ELF-1 (cell line): ENCODE data around the gene FRMD4A.

ENCODE experiments used
- DNase-seq: peaks from one replicate; pipeline ENCODE4 v3.0.0-alpha.2; 2016; ENCODE audit warnings: low read depth, low spot score

Gene FRMD4A

DNA sequence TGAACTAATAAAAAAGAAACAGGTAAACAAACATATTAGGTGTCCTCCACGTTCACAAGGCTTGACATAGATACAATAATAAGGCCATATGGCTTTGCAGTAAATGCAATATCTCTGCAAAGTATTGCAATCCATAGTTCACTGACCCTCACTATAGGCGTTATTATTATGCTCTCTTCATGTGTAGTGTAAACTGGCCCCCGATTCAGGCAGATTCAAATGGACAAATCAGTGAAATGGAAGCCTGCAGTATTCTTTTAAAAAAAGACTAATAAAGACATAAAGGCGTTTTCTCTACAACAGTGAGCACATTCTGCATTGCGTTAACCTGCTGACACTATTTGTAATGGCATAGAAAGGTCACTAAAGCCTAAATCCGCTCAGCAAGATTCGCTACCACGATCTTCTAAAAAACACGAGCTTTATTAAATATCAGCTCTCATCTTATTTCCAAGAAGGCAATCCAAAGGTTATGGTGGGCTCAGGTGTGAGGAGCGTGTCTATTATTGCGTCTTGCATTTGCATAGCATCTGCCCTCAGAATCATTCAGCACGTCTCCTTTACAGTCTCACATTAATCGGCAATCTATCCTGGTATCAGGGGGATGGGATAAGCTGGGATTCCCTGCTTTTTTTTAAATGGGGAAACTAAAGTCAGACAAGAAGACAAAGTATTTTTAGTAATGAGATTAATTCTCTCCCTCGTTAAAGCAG lies 36.2 kb downstream of the FRMD4A start:
- no peak for DNase-seq

GRCh38 chr10:14293526-14293925 lies 37.2 kb downstream of the FRMD4A start:
- no peak for DNase-seq

GRCh38 chr10:14291296-14291695 lies 39.4 kb downstream of the FRMD4A start:
- DNase-seq: no peak

GRCh38 chr10:14285941-14286560 lies 44.7 kb downstream of the FRMD4A start:
- DNase-seq: no peak

DNA sequence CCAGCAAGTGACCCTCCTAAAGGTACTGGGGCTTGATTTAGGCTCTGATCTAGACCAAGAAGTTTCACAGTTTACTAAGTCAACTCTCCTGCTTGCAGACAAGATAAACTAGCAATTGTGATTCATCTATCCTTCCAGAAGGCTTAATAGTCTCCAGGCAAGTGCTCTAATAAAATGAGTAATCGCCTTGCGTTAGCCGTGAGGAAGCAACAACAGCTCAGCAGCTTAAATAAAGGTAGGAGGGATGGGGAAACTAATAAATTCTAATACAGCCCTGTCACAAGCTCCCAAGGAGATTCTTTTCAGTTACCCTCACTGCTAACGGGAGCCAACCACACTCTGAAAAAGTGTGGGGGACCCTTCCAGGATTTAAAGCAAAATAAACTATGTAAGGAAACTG lies 48.4 kb downstream of the FRMD4A start:
- no peak for DNase-seq

DNA sequence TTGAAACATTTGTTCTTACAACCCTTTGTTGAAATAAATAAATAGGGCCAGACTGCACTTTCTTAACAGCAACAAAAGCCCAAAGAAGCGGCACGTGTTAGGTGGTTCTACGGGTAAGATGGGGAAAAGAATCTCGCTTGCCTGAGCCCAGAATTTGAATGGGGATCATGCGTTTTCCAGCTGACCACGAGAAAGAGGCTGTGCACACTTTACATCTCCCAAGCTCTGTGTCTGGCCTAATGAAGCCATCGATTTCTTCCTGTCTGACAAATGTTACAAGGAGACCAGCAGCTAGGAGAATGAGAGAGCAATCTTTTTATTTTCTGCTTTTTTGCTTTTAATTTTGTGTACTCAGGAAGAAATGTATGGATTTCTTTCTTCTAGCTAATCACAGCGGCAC lies 52.2 kb downstream of the FRMD4A start:
- no peak for DNase-seq

DNA sequence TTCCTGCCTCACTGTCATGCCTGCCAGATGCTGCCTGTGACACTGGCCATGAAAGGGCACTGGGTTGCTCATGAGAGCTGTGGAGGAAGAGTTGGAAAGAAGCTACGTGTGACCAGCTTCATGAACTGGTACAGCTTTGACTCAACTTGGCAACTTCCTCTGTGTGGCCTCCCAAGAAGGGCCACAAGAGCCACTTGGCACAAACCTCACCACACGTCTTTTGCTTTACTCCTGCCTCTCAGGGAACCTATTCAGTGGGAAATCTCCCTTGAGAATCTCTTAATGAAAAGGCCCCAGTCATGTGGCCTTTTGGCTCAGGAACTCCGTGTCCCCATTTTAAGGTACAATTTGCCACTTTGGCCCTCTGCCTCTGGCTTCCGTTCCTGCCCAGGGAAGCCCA lies 54.5 kb downstream of the FRMD4A start:
- no peak for DNase-seq

GRCh38 chr10:14271621-14272020 lies 59.1 kb downstream of the FRMD4A start:
- no peak for DNase-seq

DNA sequence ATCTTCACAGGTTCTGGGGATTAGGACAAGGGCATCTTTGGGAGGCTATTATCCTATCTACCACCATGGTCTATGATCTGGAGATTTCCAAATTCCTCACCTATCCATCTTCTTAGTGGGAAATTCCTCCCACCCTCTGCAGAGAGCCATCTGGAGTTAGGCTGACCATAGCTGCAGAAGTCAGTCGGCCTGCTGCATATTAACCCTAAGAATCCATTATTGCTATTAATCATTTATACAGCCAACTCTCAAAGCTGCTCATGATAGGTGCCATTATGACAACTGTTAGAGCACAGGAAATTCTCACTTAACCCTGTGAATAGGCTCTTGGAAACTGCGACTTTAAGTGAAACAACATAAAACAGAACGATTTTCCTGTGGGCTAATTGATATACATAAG lies 60.4 kb downstream of the FRMD4A start:
- no peak for DNase-seq

DNA sequence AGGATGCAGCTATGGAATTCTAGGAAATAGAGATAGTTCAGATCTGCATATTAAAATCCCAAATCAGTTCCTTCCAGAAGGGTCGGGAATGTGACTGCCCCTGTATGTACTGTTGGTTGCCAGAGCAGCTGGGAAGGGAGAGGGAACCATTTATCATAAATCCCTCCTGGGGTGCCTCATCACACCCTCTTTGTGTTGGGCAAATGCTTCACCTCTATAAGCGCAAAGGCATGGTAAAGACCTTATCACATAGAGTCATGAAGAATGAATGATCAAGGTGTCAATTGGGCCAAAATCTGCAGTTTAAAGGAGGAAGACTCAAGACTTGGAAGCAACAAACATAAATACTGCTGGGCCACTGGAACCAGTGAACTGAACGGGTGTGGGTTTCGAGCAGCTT lies 65.0 kb downstream of the FRMD4A start:
- DNase-seq: no peak

DNA sequence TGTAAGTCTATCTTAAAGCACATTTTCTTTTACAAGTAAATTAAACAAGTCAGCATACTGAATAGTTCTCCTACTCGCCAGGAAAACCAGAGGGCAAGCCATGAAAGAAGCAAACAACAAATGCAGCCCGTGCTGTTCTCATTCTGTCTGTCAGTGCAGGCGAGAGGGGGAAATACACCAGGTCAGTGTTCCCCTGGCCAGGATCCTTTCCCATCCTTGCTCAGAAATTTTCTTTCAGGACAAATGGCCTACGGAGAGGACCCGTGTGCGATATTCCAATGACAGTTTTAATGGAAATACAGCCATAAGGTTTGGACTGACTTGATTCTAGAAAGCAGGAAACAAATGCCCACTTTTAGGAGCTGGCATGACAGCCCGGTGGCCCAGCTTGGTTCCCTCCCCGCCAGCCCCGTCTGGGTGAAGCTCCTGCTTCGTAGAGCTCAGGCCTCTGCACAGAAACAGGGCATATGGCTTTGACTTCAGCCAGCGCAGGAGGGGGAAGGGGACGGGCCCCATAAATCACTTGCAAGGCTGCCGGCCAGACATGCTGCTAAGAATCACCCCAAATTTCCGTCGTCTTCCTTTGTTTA lies 67.8 kb downstream of the FRMD4A start:
- DNase-seq: no peak

DNA sequence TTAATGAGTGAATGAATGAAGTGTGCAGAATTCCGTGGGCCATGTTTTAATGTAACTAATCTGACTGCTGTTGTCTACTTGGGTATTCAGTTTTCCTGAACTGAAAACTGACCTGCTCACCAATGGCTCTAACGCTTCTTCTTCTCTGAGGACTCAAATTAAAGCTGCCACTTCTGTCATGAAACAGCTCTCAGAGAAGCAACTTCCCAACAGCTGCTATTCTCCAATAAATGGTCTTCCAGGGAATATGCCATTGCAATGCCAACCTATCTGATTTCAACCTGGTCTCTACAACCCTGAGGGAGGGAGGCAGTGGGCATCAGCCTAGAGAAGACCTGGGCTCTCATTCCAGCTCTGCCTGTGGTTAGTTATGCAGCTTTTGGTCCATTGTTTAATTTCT lies 69.4 kb downstream of the FRMD4A start:
- no peak for DNase-seq

GRCh38 chr10:14259696-14260566 lies 70.8 kb downstream of the FRMD4A start:
- DNase-seq: no peak

GRCh38 chr10:14254368-14254767 lies 76.4 kb downstream of the FRMD4A start:
- DNase-seq: no peak

DNA sequence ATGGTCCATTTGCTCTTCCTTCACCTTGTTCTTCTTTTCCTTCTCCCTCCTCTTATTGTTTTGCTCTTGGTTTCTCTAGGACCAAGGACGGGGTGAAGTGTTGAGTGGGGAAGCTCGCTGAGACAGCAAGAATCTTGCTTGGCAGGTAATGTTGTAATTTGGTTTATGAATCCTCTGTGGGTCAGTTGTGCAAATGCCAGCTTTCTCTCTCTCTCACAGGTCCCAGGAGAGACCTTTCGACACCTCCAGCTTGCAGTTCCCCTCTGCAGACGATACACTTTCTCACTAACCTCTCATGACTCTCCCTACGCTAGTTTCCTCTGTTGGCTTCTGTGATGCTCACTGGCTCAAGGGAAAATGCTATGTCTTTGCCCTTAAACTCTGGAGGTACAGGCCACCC lies 77.0 kb downstream of the FRMD4A start:
- DNase-seq: no peak

GRCh38 chr10:14253079-14253478 lies 77.6 kb downstream of the FRMD4A start:
- DNase-seq: no peak

GRCh38 chr10:14250496-14251076 lies 80.1 kb downstream of the FRMD4A start:
- no peak for DNase-seq

GRCh38 chr10:14247377-14248116 lies 83.2 kb downstream of the FRMD4A start:
- no peak for DNase-seq

DNA sequence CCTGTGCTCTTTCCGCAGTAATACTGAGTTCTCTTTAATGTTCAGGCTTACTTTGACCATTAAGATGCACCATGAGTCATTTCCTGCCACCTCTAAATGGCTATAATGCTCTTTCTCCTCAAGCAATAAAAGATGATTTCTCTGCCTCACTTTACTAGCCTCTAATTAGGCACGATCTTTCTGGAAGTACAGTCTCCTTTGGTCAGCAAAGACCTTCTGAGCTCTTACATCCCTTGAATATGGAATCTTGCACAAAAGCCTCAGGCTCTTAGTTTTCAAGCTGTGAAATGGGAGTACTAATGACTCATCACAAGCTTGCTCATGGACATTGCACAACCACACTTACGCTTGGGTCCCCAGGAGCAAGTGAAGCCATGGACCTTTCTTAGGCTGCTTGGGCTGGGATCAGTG lies 85.9 kb downstream of the FRMD4A start:
- DNase-seq: no peak

- DNase-seq: peak; percentile 34
These were observed 86.6 kb downstream of the FRMD4A start for GRCh38 chr10:14244147-14244546.

GRCh38 chr10:14243221-14243620 lies 87.5 kb downstream of the FRMD4A start:
- no peak for DNase-seq
